GM18907 (cell line): ENCODE results near the gene EIF3K.
"Not testable (repeated sequence)": the region's sequence is repeated elsewhere in the genome, so short reads cannot be mapped to it uniquely, and the experiment has no call there.

Experiments used
- ATAC-seq: cut with Tn5 transposase; IDR thresholded peaks from one replicate; pipeline ENCODE4 v1.9.1; 2021; ENCODE audit warnings: mild to moderate bottlenecking, moderate library complexity; ENCODE audit not compliant: unreplicated experiment

EIF3K gene, protein sequence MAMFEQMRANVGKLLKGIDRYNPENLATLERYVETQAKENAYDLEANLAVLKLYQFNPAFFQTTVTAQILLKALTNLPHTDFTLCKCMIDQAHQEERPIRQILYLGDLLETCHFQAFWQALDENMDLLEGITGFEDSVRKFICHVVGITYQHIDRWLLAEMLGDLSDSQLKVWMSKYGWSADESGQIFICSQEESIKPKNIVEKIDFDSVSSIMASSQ

DNA sequence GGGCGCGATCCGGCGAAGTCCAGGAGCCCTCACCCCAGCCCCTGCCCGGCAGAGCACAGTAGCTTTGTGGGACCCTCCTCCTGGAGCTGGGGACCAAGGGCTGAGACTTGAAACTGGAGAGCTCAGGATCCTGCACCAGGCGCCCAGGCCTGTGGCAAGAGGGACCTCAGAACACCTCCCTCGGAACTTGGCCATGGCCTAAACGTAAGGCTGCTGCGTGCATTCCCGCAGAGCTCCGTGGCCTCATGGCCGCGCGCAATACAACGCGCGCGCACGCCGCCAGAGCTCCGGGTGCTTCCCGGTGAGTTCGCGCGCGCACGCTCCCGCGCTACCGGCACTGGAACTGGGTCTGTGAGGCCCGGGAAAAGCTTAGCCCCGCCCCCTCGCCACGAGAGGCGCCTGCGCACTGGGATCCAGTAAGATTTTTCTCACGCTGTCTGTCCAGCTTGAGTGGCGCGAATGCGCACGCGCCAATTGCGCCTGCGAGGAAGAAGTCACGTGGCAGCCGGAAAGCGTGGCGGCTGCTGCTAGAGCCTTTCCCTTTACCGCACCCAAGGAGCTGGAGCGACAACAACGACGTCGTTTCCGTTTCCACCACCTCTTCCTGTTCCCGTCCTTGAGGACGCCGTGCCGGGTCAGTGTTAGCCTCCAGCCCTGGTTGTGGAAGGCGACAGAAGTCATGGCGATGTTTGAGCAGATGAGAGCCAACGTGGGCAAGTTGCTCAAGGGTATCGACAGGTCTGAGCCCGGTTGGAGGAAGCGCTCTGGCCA is at the start of gene EIF3K:
Gene EIF3K (plus strand): TSS at position 599 of the 771 bp plus-strand sequence. CDS start 81 bp downstream, at position 680.
- peak; percentile 63 for ATAC-seq

DNA sequence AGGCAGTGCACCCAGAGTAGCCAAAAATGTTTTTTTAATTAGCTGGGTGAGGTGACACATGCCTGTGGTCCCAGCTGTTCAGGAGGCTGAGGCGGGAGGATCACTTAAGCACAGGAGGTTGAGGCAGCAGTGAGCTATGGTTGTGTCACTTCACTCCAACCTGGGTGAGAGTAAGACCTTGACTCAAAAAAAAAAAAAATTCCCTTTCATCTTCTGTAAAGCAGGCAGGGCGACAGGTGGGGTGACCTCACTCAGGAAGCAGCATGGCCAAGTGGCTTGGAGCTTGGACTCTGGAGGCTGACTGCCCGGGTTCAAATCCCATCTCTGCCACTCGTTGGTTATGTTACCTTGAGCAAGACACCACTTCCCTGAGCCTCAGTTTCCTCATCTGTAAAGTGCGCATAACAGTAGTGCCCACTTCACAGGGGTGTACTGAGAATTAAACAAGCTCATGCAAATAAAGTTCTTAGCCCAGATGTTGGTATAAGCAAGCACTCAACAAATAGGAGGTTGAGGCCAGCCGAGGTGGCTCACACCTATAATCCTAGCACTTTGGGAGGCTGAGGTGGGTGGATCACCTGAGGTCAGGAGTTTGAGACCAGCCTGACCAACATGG is 49.5 kb upstream of the EIF3K start:
- no peak for ATAC-seq

DNA sequence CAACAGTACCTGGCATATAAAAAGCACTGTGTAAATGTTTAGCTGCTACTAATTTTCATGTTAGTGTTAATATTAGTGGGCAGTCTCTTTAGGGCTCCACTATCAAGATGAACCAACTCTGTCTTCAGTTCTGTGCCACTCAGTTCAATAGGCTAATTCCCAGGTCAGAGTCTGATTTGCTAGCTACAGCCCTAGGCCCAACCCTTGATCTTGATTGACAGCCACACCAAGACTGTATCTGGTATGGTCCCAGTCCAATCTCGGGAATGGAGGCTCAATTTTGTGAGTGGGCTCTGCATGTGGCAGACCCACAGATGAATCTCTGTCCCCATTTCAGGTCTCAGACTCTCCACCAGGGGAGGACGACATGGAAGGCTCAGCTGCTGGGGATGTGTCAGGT is 47.3 kb upstream of the EIF3K start:
- ATAC-seq, result no peak

DNA sequence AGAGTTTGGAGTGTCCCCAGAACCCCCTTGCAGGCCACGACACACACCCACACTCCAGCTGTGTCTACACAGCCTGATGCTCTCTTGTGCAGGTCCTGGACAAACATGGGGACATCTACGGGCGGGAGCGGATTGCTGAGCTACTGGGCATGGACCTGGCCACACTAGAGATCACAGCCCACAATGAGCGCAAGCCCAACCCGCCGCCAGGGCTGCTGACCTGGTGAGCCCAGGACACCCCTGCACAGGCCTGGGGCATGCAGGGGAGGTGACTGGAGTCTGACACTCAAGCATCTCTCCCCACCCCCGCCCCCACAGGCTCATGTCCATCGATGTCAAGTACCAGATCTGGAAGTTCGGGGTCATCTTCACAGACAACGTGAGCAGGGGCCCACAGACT is 41.2 kb upstream of the EIF3K start:
- no peak for ATAC-seq

DNA sequence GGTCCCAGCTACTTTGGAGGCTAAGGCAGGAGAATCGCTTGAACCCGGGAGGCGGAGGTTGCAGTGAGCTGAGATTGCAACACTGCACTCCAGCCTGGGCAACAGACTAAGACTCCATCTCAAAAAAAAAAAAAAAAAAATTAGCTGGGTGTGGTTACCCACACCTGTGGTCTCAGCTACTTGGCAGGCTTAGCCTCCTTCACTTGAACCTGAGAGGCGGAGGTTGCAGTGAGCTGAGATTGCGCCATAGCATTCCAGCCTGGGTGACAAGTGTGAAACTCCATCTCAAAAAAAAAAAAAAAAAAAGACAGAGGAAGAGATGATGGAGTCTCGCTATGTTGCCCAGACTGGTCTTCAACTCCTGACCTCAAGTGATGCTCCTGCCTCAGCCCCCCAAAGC is 39.7 kb upstream of the EIF3K start:
- ATAC-seq, result not testable (repeated sequence)

DNA sequence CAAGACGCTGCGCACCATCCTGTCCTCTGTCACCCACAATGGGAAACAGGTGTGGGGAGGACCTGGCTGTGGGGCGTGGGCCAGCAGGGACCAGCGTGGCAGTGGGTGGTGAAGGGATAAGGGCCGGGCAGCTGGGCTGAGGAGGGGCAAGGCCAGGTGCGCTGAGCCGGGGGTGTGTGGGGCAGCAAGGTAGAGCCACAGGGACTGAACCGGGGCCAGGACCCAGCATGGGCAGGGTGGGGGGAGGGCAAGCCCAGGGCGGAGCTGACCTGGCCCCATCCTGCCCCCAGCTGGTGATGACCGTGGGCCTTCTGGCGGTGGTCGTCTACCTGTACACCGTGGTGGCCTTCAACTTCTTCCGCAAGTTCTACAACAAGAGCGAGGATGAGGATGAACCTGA is 38.9 kb upstream of the EIF3K start:
- ATAC-seq, result no peak

DNA sequence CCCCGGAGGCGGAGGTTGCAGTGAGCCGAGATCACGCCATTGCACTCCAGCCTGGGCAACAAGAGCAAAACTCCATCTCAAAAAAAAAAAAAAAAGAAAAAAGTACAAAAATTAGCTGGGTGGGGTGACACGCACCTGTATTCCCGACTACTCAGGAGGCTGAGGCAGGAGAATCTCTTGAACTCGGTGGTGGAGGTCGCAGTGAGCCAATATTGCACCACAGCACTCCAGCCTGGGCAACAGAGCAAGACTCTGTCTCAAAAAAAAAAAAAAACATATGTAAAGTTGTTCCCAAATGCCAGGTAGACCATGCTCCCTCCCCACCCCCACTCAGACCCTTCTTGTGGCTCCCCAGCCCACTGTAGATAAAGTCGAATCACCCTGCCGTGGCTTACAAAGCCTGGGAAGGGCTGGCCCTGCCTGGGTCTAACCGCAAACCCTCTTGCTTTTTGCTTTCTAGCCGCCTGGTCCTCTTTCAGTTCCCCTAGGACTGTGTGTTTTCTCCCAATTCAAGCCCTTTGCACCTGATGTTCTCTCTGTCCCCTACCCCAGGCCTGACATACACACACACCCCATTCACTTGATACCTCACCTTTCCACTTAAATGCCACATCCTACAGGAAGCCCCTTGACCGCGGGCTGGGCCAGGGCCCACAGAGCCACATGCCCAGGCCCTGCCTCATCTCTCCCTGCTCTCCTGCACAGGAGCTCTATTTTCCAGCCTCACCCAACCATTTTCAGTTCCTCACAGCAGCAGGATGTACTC is 35.6 kb upstream of the EIF3K start:
- peak; percentile 80 for ATAC-seq

DNA sequence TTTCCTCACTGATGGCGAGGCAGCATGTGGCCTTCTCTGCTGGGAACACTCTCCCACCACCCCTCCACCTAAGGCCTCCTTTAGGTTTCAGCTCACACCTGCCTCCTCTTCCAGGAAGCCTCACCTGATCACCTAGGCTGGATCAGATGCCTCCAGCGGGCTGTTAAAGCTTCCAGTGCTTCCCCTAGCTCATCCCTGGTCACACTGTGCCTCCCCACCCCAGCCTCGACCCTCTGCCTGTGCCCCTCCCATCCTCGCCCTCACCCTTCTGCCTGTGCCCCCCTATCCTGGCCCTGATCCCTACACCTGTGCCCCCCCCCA is 35.0 kb upstream of the EIF3K start:
- no peak for ATAC-seq

DNA sequence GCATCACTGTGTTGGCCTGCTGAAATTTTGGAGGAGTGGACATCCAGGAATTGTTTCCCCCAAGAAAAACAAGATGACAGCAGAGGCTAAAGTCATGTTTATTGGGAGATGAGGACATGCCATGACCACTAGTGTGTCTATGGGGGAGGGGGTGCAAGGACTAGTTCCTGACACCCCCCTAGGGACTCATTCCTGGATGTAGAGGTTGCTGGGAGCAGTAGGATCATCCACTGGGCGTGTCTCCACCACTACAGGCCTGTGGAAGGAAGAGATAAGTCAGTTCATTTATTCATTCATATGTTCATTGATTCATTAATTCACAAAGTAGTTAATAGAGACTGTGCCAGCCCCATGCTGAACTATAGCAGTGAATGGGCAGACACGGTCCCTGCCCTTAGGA is 31.4 kb upstream of the EIF3K start:
- no peak for ATAC-seq

DNA sequence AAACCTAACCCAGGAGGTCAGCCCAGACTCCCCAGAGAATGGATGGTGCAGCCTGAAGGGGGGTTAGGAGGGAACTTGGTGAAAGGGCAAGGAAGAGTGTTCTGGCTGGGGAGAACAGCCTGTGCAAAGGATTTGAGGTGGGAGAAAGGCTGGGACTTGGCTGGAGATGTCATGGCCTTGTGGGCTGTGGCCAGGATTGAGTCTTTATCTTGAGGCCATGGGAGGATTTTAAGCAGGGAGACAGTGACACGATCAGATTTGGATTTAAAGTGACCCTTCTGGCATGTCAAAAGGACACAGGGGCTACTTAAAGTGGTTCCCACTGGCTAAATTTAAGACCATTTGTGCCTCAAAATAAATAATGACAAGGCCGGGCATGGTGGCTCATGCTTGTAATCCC is 30.9 kb upstream of the EIF3K start:
- ATAC-seq, result no peak

DNA sequence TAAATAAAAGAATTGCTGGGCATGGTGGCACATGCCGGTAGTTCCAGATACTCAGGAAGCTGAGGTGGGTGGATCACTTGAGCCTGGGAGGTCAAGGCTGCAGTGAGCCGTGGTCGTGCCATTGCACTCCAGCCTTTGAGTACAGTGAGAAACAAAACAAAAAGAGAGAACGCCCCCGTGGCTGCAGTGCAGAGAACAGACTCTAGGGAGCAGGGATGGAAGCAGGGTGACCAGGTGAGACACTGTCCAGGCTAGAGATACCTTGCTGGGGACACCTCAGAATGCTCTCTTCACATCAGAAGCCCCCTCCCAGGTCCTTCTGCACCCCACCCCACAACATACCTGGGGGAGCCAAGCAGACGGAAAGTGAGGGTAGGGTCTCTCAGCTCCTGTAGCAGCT is 26.0 kb upstream of the EIF3K start:
- ATAC-seq, result no peak

DNA sequence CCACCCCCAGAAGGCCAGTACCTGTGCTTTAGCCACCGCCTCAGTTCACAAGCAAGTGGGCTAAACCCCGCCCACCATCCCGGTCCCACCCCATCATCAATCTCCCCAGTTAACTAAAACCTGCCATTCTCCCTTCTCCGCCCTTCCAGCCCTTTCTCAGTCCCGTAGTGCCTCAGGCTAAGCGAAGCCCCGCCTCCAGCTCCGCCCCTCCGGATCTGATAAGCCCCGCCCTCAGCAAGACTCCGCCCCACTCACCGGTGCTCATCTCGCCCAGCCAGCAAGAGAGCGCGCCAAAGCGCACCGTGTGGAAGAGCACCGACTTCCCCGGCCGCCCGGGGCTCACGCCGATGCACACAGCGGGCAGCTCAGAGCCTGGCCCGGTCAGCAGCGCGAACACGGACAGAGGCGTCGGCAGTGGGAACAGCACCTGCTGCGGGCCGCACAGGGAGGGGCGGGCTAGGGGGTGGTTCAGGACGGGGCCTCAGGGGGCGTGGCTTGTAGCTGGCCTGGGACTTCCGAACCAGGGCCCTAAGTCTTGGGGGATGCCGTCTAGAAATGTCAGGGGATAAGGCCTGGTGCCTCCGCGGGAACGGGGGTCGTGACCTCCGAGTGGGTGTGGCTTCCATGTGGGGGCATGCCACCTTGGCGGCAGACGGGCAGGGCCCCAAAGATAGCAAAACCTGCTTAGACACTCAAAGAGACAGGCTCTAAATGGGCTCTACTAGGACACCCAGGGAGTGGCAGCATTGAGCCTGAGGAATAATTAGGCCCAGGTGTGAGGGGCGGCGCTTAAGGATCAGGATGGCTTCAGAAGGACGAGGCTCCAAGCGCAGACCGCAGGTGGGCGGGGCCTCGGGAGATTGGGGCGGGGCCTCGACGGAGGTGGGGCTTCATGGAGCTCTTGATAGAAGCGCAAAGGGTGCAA is 22.7 kb upstream of the EIF3K start:
- ATAC-seq, result no peak

DNA sequence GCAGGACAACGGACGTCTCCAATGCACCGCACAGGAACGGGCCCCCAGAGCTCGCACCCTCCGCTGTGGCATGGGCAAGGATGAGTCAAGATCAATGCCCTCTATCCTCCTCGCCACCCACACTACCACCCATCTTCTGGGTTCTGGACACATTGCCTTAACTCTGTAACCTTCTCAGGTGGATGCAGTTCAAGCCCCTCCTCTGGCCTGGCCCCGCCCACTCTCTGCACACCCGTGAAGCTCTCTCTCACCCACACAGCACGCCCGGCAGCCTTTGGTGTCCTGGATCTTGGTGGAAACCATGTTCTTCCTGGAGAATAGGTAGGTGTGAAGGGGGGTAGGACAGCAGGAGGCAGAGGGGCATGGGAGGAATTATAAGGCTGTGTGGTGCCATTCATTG is 21.9 kb upstream of the EIF3K start:
- no peak for ATAC-seq

DNA sequence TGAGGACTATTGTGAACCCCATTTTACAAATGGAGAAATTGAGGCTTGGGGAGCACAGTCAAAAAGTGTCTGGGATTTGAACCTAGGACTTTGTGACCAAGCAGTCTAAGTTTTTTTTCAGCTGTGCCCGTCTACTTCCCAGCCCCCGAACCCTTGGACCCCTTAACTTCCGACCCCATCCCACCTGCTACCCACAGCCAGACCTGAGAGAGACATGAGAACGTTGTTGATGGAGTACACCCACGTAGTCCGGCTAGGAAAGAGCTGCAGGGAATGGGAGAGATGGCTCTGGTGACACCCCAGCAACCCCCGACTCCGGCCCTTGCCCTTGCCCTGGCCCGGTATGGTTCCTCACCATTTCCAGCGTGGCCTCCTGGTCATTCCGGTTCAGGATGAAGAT is 19.3 kb upstream of the EIF3K start:
- no peak for ATAC-seq

DNA sequence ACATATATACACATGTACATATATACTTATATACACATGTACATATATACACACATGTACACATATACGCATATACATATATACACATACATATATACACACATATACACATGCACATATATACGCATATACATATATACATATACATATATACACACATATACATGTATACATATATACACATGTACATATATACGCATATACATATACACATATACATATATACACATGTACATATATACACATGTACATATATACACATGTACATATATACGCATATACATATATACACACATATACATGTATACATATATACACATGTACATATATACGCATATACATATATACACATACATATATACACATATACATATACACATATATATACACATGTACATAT is 16.1 kb upstream of the EIF3K start:
- not testable (repeated sequence) for ATAC-seq

DNA sequence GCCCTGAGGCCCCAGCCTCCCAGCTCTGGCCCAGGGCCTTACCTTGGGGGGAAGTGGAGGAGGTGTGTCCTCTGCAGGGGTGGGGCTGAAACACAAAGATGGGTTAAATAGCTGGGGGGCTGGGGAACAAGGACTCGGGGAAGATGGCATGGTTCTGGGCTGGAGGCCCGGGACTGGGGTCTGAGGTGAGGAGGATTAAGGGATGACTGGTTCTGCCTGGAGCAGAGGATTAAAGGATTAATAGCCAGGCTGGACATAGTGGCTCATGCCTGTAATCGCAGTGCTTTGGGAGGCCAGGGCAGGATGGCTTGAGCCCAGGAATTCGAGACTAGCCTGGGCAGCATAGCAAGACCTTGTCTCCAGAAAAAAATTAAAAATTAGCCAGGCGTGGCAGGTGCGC is 12.9 kb upstream of the EIF3K start:
- no peak for ATAC-seq

DNA sequence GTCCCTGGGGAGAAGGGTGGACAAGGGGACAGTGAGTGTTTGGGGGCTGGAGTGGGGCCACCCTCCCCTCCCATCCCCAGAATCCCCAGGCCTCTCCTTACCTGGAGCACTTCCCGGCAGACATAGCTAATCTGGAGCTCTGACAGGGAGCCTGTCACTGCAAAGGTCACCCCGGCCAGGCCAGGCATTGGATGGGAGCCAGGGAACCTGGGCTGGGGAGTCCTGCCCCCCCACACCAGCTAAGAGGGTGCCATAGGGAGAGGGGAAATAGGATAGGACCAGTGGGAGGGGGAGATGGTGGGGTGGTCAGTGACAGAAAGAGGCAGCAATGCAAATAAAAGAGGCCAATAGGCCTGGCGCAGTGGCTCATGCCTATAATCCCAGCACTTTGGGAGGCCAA is 4.7 kb upstream of the EIF3K start:
- no peak for ATAC-seq

DNA sequence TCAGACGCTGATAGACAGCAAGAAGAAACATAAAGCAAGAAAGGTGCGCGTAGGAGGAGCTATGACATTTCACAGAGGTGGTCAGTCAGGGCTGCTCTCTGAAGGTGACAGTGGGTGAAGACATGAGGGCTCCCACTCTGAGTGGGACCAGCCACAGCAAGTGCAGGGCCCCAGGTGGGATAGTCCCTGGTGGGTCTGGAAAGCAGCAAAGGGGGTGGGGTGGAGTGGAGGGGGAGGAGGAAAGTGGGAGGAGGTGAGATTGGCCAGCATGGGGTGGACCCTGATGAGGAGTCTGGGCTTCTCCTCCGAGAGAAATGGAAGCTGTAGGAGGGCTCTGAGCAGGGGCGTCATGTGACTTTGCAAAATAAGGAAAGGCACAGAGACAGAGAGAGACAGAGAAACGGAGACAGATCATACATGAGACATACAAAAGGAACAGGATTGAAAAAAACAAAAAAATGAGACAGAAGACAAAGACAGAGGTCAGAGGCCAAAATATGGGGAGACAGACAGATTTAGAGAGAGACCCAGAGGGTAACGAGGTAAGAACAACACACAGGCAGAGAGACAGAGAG is 3.9 kb upstream of the EIF3K start:
- no peak for ATAC-seq

DNA sequence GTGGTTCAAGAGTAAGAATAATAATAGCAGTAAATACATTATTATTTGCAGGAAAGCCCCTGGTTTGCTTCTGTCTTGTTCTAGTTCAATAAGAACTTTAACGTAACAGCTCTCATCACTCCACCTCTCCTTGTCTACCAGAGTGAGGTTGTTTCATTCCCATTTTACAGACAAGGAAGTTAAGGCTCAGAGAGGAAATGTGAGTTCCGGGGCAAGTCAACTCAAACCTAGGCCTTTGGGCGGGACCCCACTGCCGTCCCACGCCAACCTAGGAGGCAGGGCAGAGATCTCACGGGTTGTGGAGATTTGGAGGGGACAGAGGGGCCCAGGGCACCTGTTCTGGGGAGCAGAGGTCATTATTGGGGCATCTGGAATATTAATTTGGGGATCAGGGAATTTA is 2.7 kb upstream of the EIF3K start:
- no peak for ATAC-seq

DNA sequence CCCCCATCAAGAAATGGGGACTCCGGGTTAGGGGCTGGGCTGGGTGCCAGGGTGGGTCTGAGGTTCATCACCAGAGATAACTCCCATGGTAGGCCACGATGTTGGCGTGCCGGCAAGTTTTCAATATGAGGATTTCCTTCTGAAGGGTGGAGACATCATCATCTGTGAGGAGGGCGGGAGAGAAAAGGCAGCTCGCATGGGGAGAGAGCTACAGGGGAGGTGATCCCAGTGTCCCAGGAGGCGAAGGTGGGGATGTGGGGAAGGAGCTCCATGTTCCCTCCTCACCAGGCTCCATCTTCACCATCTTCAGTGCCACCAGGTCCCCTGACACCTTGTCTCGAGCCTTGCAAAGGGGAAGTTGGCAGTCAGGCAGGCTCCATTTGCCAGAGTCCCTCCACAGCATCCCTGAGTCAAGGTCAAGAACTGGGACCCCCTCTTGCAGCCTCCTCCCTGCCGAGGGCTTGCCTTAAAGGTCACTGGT is 1.7 kb upstream of the EIF3K start:
- ATAC-seq, result no peak
